Suprapubic skin (tissue), 3 donors: ENCODE measurements around the gene CTNNAL1.

ENCODE experiments used
- POLR2AphosphoS5 ChIP-seq, 3 donors: sonication (generic); formaldehyde crosslinking; IDR thresholded peaks; one replicate each; pipeline ENCODE4 v1.6.1; 2017; ENCODE audit warnings: antibody characterized with exemption in 3 of 3
- TF ChIP-seq, protein P1 (sequence below), 2 donors: fragments of 200-600 bp in 1 of 2; fragments of 450-650 bp in 1 of 2; sonication (generic) in 1 of 2; IDR thresholded peaks; one replicate each; pipeline ENCODE4 v1.5.1; 2016 to 2019; ENCODE audit warnings: antibody characterized with exemption in 2 of 2, mild to moderate bottlenecking in 1 of 2, moderate library complexity in 1 of 2

DNA sequence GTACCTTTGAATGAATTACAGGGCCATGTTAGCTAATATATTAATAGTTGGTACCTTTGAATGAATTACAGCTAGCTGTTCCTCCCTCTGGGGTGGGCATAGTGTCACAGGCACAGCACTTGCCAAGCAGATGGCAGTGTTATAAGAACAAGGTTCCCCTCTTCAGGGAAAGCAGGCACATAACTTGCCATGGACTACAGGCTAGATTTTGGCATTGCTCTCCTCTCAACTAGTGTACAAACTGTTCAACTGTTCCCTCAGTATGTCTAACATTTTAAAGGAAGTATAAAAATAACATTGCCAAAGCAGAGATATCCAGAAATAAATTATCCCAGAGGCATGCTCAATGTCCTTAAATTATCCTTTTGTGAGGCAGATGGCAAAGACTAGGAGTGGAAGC is 45.4 kb downstream of the CTNNAL1 start:
- TF ChIP-seq, protein P1, sequence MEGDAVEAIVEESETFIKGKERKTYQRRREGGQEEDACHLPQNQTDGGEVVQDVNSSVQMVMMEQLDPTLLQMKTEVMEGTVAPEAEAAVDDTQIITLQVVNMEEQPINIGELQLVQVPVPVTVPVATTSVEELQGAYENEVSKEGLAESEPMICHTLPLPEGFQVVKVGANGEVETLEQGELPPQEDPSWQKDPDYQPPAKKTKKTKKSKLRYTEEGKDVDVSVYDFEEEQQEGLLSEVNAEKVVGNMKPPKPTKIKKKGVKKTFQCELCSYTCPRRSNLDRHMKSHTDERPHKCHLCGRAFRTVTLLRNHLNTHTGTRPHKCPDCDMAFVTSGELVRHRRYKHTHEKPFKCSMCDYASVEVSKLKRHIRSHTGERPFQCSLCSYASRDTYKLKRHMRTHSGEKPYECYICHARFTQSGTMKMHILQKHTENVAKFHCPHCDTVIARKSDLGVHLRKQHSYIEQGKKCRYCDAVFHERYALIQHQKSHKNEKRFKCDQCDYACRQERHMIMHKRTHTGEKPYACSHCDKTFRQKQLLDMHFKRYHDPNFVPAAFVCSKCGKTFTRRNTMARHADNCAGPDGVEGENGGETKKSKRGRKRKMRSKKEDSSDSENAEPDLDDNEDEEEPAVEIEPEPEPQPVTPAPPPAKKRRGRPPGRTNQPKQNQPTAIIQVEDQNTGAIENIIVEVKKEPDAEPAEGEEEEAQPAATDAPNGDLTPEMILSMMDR (IDR thresholded peaks at IDR 0.05) = no peak
- TF ChIP-seq POLR2AphosphoS5 (IDR thresholded peaks at IDR 0.05) = no peak
